Muscle layer of duodenum (tissue), 2 donors: ENCODE data around the gene GRAMD4.

Experiments used
- H3K27ac ChIP-seq: one replicate; pipeline ENCODE4 v1.7.0; 2013; ENCODE audit warnings: mild to moderate bottlenecking, low read length
- H3K27me3 ChIP-seq: one replicate; pipeline ENCODE4 v1.7.0; 2013; ENCODE audit warnings: low read depth, mild to moderate bottlenecking, control low read depth, low read length
- H3K36me3 ChIP-seq, 2 donors: one replicate each; pipeline ENCODE4 v1.7.0; 2013; ENCODE audit warnings: low read length in 2 of 2, control low read depth in 1 of 2, mild to moderate bottlenecking in 1 of 2; ENCODE audit not compliant: insufficient read depth in 2 of 2, control insufficient read depth in 1 of 2
- H3K4me1 ChIP-seq, 2 donors: one replicate each; pipeline ENCODE4 v1.7.0; 2013; ENCODE audit warnings: low read length in 2 of 2, mild to moderate bottlenecking in 2 of 2, control low read depth in 1 of 2, moderate library complexity in 1 of 2; ENCODE audit not compliant: insufficient read depth in 2 of 2, control insufficient read depth in 1 of 2
- H3K4me3 ChIP-seq, 2 donors: one replicate each; pipeline ENCODE4 v1.7.0; 2013; ENCODE audit warnings: low read length in 2 of 2, low read depth in 1 of 2, mild to moderate bottlenecking in 1 of 2
- H3K9me3 ChIP-seq, 2 donors: one replicate each; pipeline ENCODE4 v1.7.0; 2013; ENCODE audit warnings: low read length in 2 of 2, control low read depth in 1 of 2, mild to moderate bottlenecking in 1 of 2; ENCODE audit not compliant: control insufficient read depth in 1 of 2
- donor health status: healthy.

The GRAMD4 gene

GRCh38 chr22:46655861-46656608, 35.8 kb downstream of the GRAMD4 start:
- no peak overlapping the region for H3K27ac ChIP-seq
- H3K9me3 ChIP-seq: no peaks in the 10 kb centered on the region
- no peak overlapping the region for H3K4me3 ChIP-seq
- H3K36me3 ChIP-seq: peaks cover 0 to 13% of the 10 kb centered on the region in 2 donors
- H3K27me3 ChIP-seq: no peaks in the 10 kb centered on the region
- peaks cover 0 to 24% of the 10 kb centered on the region in 2 donors for H3K4me1 ChIP-seq

- Histone ChIP-seq H3K4me3 (no peak overlapping the region), H3K36me3 (peaks cover 0 to 13% of the 10 kb centered on the region in 2 donors), H3K27me3 (no peaks in the 10 kb centered on the region), H3K4me1 (peaks cover 0 to 14% of the 10 kb centered on the region in 2 donors), H3K27ac (no peak overlapping the region), H3K9me3 (no peaks in the 10 kb centered on the region)
Measured at GRCh38 chr22:46656856-46657654, 36.9 kb downstream of the GRAMD4 start.

DNA sequence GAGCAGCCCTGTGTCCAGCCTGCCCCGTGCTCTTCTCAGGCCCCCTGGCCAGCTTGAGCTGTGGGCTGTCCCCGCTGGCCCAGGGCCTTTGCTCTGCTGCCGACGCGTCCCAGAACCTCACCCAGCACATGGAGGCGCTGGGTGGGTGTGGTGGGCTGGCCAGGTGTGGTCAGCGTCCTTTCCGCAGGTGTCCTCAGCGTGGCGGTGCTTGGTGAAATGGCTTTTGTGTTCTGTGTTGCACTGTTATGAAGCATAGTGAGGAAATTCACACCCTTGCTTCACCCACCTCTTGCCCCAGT, 37.4 kb downstream of the GRAMD4 start:
- Histone ChIP-seq H3K27ac (no peak overlapping the region), H3K9me3 (no peaks in the 10 kb centered on the region), H3K4me3 (no peak overlapping the region), H3K36me3 (peaks cover 0 to 13% of the 10 kb centered on the region in 2 donors), H3K4me1 (peaks cover 0 to 8% of the 10 kb centered on the region in 2 donors), H3K27me3 (no peaks in the 10 kb centered on the region)

- Histone ChIP-seq H3K27me3 (no peaks in the 10 kb centered on the region), H3K27ac (no peak overlapping the region), H3K36me3 (peaks cover 0 to 18% of the 10 kb centered on the region in 2 donors), H3K4me3 (no peak overlapping the region), H3K4me1 (peaks cover 0 to 4% of the 10 kb centered on the region in 2 donors), H3K9me3 (no peaks in the 10 kb centered on the region)
Measured at GRCh38 chr22:46657996-46658947, 38.1 kb downstream of the GRAMD4 start.

DNA sequence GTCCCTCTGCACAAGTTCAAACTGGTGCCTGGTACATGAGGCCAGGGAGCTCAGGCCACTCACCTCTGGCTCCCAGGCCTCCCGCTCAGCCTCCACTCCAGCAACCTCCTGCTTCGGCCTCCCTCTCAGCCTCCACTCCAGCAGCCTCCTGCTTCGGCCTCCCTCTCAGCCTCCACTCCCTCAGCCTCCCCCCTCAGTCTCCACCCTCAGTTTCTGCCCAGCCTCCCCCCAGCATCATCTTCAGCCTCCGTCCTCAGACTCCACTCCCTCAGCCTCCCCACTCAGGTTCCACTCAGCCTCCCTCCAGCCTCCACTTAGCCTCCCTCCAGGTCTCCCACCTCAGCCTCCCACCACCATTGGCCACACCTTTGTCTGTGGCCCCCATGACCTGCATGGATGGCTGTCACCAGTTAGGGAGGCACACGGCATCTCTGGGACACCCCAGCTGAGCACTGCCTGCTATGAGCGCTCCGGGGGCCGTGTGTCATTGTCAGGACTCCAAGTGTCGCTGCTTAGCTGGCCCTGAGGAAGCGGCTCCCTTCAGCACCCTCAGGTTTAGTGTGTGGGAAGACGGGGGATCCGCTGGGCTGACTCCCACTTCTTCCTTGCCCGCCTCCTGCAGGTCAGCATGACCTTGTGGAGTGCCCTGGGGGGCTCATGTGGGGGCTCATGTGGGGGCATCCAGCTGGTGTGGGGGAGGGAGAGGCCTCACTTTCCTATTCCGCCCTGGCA, 39.0 kb downstream of the GRAMD4 start:
- Histone ChIP-seq H3K9me3 (no peaks in the 10 kb centered on the region), H3K27ac (no peak overlapping the region), H3K4me3 (no peak overlapping the region), H3K36me3 (peaks cover 0 to 24% of the 10 kb centered on the region in 2 donors), H3K4me1 (no peaks in the 10 kb centered on the region), H3K27me3 (no peaks in the 10 kb centered on the region)

DNA sequence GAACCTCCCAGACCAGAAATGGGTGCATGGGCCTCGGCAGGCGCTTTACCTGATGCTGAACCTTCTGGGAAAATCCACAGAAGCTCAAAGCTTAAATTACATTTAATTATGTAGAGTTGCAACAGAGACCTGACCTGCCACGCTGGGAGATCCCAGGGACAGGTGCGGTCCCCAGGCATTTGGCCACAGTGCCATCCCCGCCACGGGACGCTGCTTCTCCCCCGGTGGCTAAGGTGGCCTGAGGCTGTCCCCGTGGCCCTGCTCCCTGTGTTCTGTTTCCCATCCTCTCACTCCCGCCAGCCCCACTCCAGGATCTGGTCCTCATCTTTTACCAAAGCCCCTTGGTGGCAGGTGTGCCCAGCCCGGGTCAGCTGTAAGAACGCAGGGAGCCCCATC, 39.6 kb downstream of the GRAMD4 start:
- Histone ChIP-seq H3K27me3 (no peaks in the 10 kb centered on the region), H3K4me1 (no peaks in the 10 kb centered on the region), H3K4me3 (no peak overlapping the region), H3K9me3 (no peaks in the 10 kb centered on the region), H3K27ac (no peak overlapping the region), H3K36me3 (peaks cover 0 to 29% of the 10 kb centered on the region in 2 donors)

- Histone ChIP-seq H3K36me3 (peaks cover 0 to 37% of the 10 kb centered on the region in 2 donors), H3K9me3 (no peaks in the 10 kb centered on the region), H3K4me1 (no peaks in the 10 kb centered on the region), H3K27me3 (no peaks in the 10 kb centered on the region), H3K4me3 (no peak overlapping the region), H3K27ac (peak overlapping the region; percentile 60)
Measured at GRCh38 chr22:46660604-46661201, 40.5 kb downstream of the GRAMD4 start.

- H3K27me3 ChIP-seq: no peaks in the 10 kb centered on the region
- peaks cover 6 to 43% of the 10 kb centered on the region in 2 donors for H3K36me3 ChIP-seq
- H3K4me1 ChIP-seq: no peaks in the 10 kb centered on the region
- peak overlapping the region; percentile 60 for H3K27ac ChIP-seq
- H3K4me3 ChIP-seq: no peak overlapping the region
- H3K9me3 ChIP-seq: no peaks in the 10 kb centered on the region
Measured at GRCh38 chr22:46661221-46661851, 41.1 kb downstream of the GRAMD4 start.

DNA sequence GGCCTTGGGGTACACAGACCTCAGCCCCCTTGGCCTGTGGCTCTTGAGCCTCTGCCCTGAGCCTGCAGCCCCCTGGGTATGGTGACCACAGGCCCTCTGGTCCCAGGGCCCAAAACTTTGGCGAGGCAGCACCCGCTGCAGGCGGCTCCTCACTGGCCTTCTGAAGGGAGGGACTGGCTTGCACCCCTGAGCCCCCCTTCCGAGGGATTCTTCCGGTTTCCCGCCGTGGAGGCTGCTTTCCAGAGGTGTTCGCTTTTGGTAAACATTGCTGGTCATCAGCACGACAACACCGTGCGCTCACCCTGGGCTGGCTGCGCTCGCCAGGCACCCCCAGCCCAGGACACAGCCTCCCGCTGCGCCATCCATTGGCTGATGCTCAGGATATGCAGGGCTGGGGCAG, 42.0 kb downstream of the GRAMD4 start:
- H3K36me3 ChIP-seq: peaks cover 10 to 52% of the 10 kb centered on the region in 2 donors
- H3K27me3 ChIP-seq: no peaks in the 10 kb centered on the region
- H3K27ac ChIP-seq: no peak overlapping the region
- no peaks in the 10 kb centered on the region for H3K4me1 ChIP-seq
- no peaks in the 10 kb centered on the region for H3K9me3 ChIP-seq
- no peak overlapping the region for H3K4me3 ChIP-seq

- H3K4me3 ChIP-seq: no peak overlapping the region
- H3K36me3 ChIP-seq: peaks cover 15 to 60% of the 10 kb centered on the region in 2 donors
- H3K27ac ChIP-seq: no peak overlapping the region
- H3K9me3 ChIP-seq: no peaks in the 10 kb centered on the region
- no peaks in the 10 kb centered on the region for H3K4me1 ChIP-seq
- no peaks in the 10 kb centered on the region for H3K27me3 ChIP-seq
Measured at GRCh38 chr22:46663001-46663400, 42.8 kb downstream of the GRAMD4 start.
